GM18511 (cell line): Measurements from ENCODE around the gene TXNL4A.
A peak's percentile ranks its signal among the peaks of the same experiment; 100 is the strongest.
"Not testable (repeated sequence)": the region's sequence is repeated elsewhere in the genome, so short reads cannot be mapped to it uniquely, and the experiment has no call there.

Experiments used
- ATAC-seq: cut with Tn5 transposase; IDR thresholded peaks from one replicate; pipeline ENCODE4 v1.9.1; 2021; ENCODE audit warnings: mild to moderate bottlenecking, moderate library complexity; ENCODE audit not compliant: unreplicated experiment

TXNL4A gene

DNA sequence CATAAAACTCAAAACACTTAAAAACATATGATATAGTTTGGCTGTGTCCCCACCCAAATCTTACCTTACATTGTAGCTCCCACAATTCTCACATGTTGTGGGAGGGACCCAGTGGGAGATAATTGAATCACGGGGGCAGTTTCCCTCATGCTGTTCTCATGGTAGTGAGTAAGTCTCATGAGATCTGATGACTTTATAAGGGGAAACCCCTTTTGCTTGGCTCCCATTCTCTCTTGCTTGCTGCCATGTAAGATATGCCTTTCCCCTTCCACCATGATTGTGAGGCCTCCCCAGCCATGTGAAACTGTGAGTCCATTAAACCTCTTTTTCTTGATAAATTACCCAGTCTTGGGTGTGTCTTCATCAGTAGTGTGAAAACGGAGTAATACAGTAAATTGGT, 11.3 kb upstream of the TXNL4A start:
- not testable (repeated sequence) for ATAC-seq

- ATAC-seq, result no peak
These were observed 3.1 kb upstream of the TXNL4A start for GRCh38 chr18:79991494-79991893.

- peak; percentile 4 for ATAC-seq
These were observed 783 bp upstream of the TXNL4A start for GRCh38 chr18:79989195-79989497.

DNA sequence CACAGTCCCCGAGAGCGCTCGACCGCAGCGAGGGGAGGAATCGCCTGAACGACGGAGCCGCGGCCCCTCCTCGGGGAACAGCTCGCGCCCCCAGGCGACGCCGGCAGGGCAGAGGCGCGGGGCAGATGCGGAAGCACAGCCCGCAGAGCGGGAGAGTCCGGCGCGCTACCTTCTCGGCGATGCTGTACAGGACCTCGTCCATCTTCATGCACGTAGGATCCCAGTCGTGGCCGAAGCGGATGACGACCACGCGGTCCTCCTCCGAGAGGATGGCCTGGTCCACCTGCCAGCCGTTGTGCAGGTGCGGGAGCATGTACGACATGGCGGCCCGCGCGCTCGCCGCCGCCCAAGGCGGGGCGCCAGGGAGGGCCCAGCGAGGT, 302 bp downstream of the TXNL4A start:
- peak; percentile 70 for ATAC-seq

DNA sequence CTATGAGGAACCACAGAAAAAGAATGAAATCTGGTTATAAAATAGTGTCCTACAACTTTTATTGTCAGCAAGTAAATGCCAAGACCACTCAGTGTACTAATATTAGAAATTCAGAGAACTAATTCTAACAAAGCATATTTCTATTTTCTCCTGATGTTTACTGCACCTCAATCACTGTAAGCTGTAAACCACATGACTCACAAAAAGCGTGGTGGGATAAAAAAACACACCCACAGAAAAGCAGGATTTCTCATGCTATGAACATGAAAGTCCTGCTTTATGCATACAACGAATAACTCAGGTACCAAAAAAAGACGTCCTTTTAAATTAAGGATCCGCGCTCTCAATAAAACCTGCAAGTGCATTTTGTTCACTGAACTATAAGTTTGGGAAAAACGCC, 797 bp downstream of the TXNL4A start:
- no peak for ATAC-seq

GRCh38 chr18:79986726-79987125, 1.6 kb downstream of the TXNL4A start:
- no peak for ATAC-seq

GRCh38 chr18:79985172-79985571, 3.2 kb downstream of the TXNL4A start:
- ATAC-seq, result no peak

GRCh38 chr18:79983793-79984192, 4.6 kb downstream of the TXNL4A start:
- no peak for ATAC-seq

DNA sequence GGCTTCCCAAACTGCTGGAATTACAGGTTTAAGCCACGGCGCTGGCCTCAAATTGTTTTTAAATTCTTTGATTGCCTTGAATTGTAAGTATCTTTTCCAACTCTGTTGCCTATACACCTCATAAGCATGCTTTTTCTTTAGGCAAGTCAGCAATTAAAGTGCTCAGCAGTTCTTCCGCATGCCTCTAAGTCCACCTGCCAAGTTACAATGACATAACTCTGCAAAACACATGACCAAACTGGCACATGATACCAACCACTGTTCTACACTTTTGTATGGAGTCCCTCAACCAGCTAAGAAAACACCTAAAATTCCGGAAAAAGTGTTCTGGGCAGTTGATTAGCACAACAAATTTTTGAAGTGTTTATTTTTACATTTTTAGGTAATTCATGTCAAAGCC, 5.1 kb downstream of the TXNL4A start:
- ATAC-seq, result no peak

DNA sequence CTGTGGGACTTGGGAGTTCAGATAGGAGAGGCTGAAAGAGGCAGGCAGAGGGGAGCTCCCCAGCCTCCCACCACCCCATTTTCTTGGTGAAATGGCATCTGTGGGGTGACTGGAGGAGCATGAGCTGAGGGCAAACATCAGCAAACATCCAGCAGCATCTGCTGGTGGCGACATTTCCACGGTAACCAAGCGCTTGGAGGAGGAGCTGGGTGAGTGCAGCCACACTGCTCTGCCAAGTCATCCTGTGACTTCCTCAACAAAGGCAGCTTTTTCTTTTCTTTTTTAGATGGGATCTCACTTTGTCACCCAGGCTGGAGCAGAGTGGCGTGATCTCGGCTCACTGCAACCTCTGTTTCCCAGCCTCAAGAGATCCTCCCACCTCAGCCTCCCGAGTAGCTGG, 5.6 kb downstream of the TXNL4A start:
- ATAC-seq, result no peak

DNA sequence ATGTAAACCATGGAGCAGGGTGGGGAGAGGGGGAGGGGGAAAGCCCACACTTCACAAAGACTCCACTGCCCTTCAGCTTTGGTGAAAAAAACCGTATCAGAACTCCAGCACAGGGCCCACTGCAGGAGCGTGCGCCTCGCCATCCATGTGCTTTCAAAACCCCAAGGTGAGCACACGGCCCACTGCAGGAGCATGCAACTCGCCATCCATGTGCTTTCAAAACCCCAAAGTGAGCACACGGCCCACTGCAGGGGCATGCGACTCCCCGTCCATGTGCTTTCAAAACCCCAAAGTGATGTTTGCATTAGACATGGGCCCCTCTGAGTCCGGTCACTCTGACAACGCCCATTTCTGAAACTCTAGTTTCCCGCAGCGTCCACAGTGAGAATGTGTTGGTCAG, 7.8 kb downstream of the TXNL4A start:
- ATAC-seq, result no peak

- ATAC-seq, result no peak
These were observed 8.5 kb downstream of the TXNL4A start for GRCh38 chr18:79979843-79980242.

- no peak for ATAC-seq
These were observed 12.2 kb downstream of the TXNL4A start for GRCh38 chr18:79975985-79976680.

GRCh38 chr18:79975043-79975442, 13.3 kb downstream of the TXNL4A start:
- ATAC-seq, result no peak

- no peak for ATAC-seq
These were observed 14.2 kb downstream of the TXNL4A start for GRCh38 chr18:79974025-79974654.

- no peak for ATAC-seq
These were observed 14.8 kb downstream of the TXNL4A start for GRCh38 chr18:79973517-79973916.

DNA sequence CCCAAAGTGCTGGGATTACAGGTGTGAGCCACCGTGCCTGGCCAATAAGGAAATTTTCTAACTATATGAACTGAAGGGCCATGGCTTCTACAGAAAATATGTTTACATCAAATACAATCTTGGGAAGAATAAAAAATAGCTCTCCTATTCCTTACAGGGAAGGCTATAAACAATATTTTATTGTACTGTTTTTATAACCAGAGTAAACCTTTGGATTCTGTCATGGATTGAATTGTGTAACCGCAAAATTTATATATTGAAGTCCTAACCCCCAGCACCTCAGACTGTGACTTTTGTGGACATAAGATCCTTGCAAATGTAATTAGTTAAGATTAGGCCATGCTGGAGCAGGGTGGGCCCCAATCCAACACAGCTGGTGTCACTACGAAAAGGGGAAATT, 15.6 kb downstream of the TXNL4A start:
- no peak for ATAC-seq

GRCh38 chr18:79971986-79972385, 16.4 kb downstream of the TXNL4A start:
- ATAC-seq, result no peak

DNA sequence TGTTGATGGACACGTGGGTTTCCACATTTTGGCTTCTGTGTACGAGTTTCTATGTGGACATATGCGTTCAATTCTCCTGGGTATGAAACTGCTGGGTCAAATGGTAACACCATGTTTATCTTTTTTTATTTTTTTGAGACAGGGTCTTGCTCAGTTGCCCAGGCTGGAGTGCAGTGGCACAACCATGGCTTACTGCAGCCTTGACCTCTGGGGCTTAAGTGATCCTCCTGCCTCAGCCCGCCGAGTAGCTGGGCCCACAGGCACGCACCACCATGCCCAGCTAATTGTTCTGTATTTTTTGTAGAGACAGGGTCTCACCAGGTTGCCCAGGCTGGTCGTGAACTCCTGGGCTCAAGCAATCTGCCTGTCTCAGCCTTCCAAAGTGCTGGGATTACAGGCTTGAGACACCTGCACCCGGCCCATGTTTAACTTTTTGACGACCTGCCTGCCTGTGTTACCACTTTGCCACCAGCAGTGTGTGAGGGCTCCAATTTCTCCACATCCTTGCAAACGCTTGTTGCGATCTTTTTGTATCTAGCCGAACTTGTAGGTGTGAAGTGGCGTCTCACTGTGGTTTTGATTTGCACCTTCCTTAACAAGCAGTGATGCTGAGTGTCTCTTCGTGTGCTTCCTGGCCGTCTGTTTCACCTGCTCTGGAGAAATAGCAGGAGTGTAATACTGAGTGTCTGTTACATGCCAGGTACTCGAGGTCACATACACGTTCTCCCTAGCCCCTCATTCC, 17.0 kb downstream of the TXNL4A start:
- ATAC-seq, result no peak

- no peak for ATAC-seq
These were observed 17.8 kb downstream of the TXNL4A start for GRCh38 chr18:79970419-79971133.

DNA sequence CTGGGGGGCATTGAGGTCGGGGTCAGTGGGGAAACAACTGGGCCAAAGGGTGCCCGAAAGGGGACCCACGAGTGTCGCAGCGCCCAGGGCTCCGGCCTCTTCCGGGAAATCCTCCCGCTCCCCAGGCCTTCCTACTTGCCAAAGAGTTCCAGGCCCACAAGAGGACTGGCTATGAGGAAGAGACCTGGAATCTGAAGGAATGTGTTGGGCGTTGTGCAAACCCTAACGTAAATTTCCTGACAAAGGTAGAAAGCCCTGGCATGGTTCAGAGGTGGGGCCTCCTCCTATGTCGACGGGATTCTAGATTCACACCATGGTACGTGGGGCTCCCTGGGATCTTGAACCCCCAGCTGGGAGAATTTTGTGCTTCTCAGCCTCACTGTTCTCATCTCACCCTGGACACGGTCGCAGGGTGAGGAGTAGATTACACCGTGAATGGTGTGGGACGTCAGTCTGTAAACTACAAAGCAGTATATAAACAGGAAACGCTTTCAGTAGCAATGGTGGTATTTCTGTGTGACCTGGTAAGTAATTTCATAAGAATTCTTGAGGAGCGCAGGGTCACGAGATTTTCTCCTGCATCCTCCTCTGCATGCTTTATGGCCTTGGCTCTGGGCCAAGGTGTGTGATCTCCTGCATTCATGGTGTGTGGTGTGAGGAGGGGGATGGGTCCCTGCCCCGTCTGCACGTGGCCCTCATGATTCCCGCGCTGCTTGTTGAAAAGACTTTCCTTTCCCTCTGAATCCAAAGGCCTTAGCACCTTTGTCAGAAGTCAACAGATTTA, 23.1 kb downstream of the TXNL4A start:
- no peak for ATAC-seq
